Pancreas (tissue), 10 donors: ENCODE results near the gene PHLDB3. TPM values are rescaled to one million over a fixed set of nuclear protein-coding genes. Genes with fewer than 3 reads are reported as not detected.

Experiments
- ATAC-seq, 4 donors: fragments of 200-7000 bp; cut with Tn5 transposase; one replicate each; pipeline versions ENCODE4 v1.8.0 to v1.9.1; 2020; ENCODE audit warnings: mild to moderate bottlenecking in 4 of 4, moderate library complexity in 4 of 4
- DNase-seq, 6 donors: peaks; one replicate each; pipeline ENCODE4 v3.0.0-alpha.2; 2020
- FAIRE-seq: peaks from 2 replicates; lab custom pipeline; 2012; peaks lifted over from hg19 to GRCh38; lab: Jason Lieb, UNC
- H3K27ac ChIP-seq, 4 donors: fragments of 200-600 bp; sonication (generic); 1 replicate in 3 of 4; 2 replicates in 1 of 4; pipeline versions ENCODE4 v1.5.0 to v1.8.0; 2020
- H3K27me3 ChIP-seq, 4 donors: fragments of 200-600 bp; one replicate each; pipeline ENCODE4 v1.8.0; 2021
- H3K36me3 ChIP-seq, 3 donors: fragments of 200-600 bp; sonication (generic) in 1 of 3; one replicate each; pipeline versions ENCODE4 v1.5.0 to v1.8.0; 2020 to 2021
- H3K4me1 ChIP-seq, 3 donors: fragments of 200-600 bp; one replicate each; pipeline ENCODE4 v1.8.0; 2021
- H3K4me3 ChIP-seq, 4 donors: fragments of 200-600 bp; sonication (generic) in 2 of 4; one replicate each; pipeline versions ENCODE4 v1.5.0 to v1.8.0; 2020 to 2021
- H3K9me3 ChIP-seq, 4 donors: fragments of 200-600 bp; one replicate each; pipeline ENCODE4 v1.8.0; 2021
- WGBS, 2 donors: extraction: QIAGEN DNeasy Blood & Tissue Kit; methylation state at CpG; one replicate each; pipeline ENCODE4 v1.1.7; 2013; 5-methylcytosine and 5-hydroxymethylcytosine counted together
- intact Hi-C, 3 donors: fragments of 100-400 bp; cut with DNase I; formaldehyde crosslinking; loops; one replicate each; pipeline versions ENCODE4 v1.11.1 to v1.14.2; 2022
- polyA plus RNA-seq, 2 donors: library from polyadenylated mRNA; stranded (reverse); fragments of 200-250 nt; gene quantifications; one replicate each; pipeline ENCODE4 v1.2.3, GENCODE V29; 2013
- total RNA-seq, 6 donors: library from RNA; stranded (reverse); fragmentation: NEBNext Ultra II Directional in 4 of 6; extraction: Animal tissue kit (Norgen Biotek cat#: 25700) in 4 of 6; gene quantifications; one replicate each; pipeline versions ENCODE4 v1.2.1 to v1.2.4, GENCODE V29; 2021 to 2023
- TF ChIP-seq, protein P1 (sequence below), 4 donors: fragments of 200-600 bp; sonication (generic) in 3 of 4; IDR thresholded peaks; one replicate each; pipeline versions ENCODE4 v1.5.0 to v1.8.0; 2021; ENCODE audit warnings: antibody characterized with exemption in 4 of 4
- donor health status: healthy with polysubstance abuse.
- donor health status: DM: no; HTN: no; CAD: no; lungs with moderate emphysema.
- donor health status: DM: no; HTN: no; CAD: no.
- donor health status: control.
- donor health status: control.
- donor health status: Bipolar disorder and iron deficiency.
- donor health status: DM: yes; HTN: yes; CAD: no.
- donor health status: DM: no; HTN: no; CAD: no.
- donor health status: DM: no; HTN: no; CAD: no.
- donor health status: DM: yes; HTN: yes; CAD: no.

Gene PHLDB3
- total and polyA plus RNA-seq, 8 donors = 7.2 to 33.7 (median 10.7) TPM

DNA sequence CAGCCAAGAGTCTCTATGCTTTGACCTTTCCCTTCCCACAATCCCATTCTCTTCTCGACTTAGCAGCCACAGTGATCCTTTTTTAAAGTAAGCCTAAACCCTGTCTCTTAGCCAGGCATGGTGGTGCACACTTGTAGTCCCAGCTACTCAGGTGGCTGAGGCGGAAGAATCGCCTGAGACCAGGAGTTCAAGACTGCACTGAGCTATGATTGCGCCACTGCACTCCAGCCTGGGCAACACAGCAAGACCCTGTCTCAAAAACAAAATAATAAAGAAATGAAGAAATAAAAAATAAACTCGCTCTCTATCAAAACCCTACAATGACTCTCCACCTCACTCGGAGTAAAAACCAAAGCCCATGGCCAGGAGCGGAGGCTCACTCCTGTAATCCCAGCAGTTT lies 75.2 kb downstream of the PHLDB3 start:
- no peaks in the 10 kb centered on the region for H3K36me3 ChIP-seq
- no peak for ATAC-seq
- TF ChIP-seq, protein P1, sequence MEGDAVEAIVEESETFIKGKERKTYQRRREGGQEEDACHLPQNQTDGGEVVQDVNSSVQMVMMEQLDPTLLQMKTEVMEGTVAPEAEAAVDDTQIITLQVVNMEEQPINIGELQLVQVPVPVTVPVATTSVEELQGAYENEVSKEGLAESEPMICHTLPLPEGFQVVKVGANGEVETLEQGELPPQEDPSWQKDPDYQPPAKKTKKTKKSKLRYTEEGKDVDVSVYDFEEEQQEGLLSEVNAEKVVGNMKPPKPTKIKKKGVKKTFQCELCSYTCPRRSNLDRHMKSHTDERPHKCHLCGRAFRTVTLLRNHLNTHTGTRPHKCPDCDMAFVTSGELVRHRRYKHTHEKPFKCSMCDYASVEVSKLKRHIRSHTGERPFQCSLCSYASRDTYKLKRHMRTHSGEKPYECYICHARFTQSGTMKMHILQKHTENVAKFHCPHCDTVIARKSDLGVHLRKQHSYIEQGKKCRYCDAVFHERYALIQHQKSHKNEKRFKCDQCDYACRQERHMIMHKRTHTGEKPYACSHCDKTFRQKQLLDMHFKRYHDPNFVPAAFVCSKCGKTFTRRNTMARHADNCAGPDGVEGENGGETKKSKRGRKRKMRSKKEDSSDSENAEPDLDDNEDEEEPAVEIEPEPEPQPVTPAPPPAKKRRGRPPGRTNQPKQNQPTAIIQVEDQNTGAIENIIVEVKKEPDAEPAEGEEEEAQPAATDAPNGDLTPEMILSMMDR (IDR thresholded peaks at IDR 0.05) = no peak
- H3K4me3 ChIP-seq = no peak overlapping the region
- H3K27ac ChIP-seq = no peak overlapping the region
- no peaks in the 10 kb centered on the region for H3K27me3 ChIP-seq
- no peak for DNase-seq
- intact Hi-C loops = no loop called here
- no peaks in the 10 kb centered on the region for H3K9me3 ChIP-seq
- peaks cover 16 to 20% (median 16%) of the 10 kb centered on the region in 3 donors for H3K4me1 ChIP-seq
- FAIRE-seq = no peak
- 93 to 94% methylated on average over 7 of the region's 7 CpGs for WGBS, 2 donors

DNA sequence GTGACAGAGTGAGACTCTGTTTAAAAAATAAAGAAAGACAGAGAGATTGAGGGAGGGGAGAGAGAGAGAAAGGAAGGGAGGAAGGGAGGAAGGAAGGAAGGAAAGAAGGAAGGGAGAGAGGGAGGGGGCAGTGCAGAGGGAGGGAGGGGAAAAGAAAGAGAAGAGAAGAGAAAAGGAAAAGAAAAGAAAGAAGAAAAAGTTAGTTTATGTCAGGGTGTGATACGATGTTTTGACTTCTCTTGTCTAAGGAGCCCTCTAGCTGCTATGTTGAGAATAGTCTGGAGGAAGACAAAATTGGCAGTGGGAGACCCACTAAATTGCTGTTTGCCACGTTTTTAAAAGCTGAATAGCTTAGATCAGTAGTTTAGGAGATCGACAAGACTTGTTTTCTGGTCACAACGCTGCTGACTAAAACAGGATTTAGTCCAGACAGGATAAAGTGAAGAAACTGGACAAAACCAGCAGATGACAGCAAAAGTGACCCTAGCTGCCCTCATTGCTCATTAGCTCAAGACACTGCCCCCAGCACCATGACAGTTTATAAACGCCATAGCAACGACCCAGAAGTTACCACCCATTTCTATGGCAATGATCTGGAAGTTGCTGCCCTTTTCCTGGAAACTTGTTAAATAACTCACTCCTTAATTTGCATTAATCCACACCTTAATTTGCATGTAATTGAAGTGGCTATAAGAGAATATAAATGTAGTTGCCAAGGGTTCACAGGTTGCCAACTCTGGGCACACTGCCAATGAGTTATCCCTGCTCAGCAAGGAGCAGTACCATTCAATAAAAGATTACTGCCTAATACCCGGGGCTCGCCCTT lies 78.8 kb downstream of the PHLDB3 start:
- Histone ChIP-seq H3K36me3 (no peaks in the 10 kb centered on the region), H3K4me1 (peaks cover 16 to 20% (median 16%) of the 10 kb centered on the region in 3 donors), H3K27ac (peak overlapping the region in 2 of 4 donors; percentile 6 to 65), H3K27me3 (no peaks in the 10 kb centered on the region), H3K4me3 (no peak overlapping the region), H3K9me3 (no peaks in the 10 kb centered on the region)
- intact Hi-C loops = no loop called here
- 4 to 7% methylated on average over 8 of the region's 8 CpGs for WGBS, 2 donors
- TF ChIP-seq, protein P1 (IDR thresholded peaks at IDR 0.05) = peak in 1 of 4 donors; percentile 20
- no peak for FAIRE-seq
- peak in 5 of 6 donors; percentile 34 to 68 (median 60) for DNase-seq
- peak; percentile 67 to 80 (median 75) for ATAC-seq

Other genes with a start within 250 kb of the PHLDB3 start
- gene PSG9, start 235.2 kb downstream of the PHLDB3 start, total RNA-seq = under 1 TPM in 1 of 6 donors, not detected in 5; 0.31 TPM
- under 1 TPM in 1 of 2 donors, not detected in 1; 0.23 TPM for gene PSG9, start 235.2 kb downstream of the PHLDB3 start, polyA plus RNA-seq
- 1 to 10 TPM in 1 of 6 donors, under 1 TPM in 4, not detected in 1; 0.25 to 2.8 (median 0.28) TPM for gene CD177, start 151.1 kb downstream of the PHLDB3 start, total RNA-seq
- under 1 TPM; 0.14 to 0.42 TPM for gene CD177, start 151.1 kb downstream of the PHLDB3 start, polyA plus RNA-seq
- not detected for gene TEX101, start 89.9 kb downstream of the PHLDB3 start, total RNA-seq
- not detected for gene TEX101, start 89.9 kb downstream of the PHLDB3 start, polyA plus RNA-seq
- under 1 TPM; 0.20 to 0.53 (median 0.31) TPM for gene LYPD3, start 39.1 kb downstream of the PHLDB3 start, total RNA-seq
- 1 to 10 TPM in 1 of 2 donors, under 1 TPM in 1; 0.38 to 1.7 TPM for gene LYPD3, start 39.1 kb downstream of the PHLDB3 start, polyA plus RNA-seq
- gene ETHE1, start 22.5 kb upstream of the PHLDB3 start, total RNA-seq = 10 to 100 TPM in 5 of 6 donors, 1 to 10 TPM in 1; 8.7 to 21.3 (median 15.9) TPM
- 10 to 100 TPM; 13.6 to 17.3 TPM for gene ETHE1, start 22.5 kb upstream of the PHLDB3 start, polyA plus RNA-seq
- 1 to 10 TPM in 5 of 6 donors, under 1 TPM in 1; 0.79 to 1.3 (median 1.2) TPM for gene ZNF575, start 28.4 kb upstream of the PHLDB3 start, total RNA-seq
- 1 to 10 TPM; 1.1 to 1.2 TPM for gene ZNF575, start 28.4 kb upstream of the PHLDB3 start, polyA plus RNA-seq
- gene XRCC1, start 70.8 kb upstream of the PHLDB3 start, total RNA-seq = 10 to 100 TPM in 5 of 6 donors, 1 to 10 TPM in 1; 9.3 to 13.5 (median 12.0) TPM
- gene XRCC1, start 70.8 kb upstream of the PHLDB3 start, polyA plus RNA-seq = 10 to 100 TPM; 15.0 to 19.3 TPM
- gene PINLYP, start 71.1 kb upstream of the PHLDB3 start, total RNA-seq = 1 to 10 TPM in 2 of 6 donors, under 1 TPM in 4; 0.51 to 1.5 (median 0.60) TPM
- 1 to 10 TPM; 5.2 to 7.2 TPM for gene PINLYP, start 71.1 kb upstream of the PHLDB3 start, polyA plus RNA-seq
- gene IRGQ, start 91.4 kb upstream of the PHLDB3 start, total RNA-seq = 10 to 100 TPM in 3 of 6 donors, 1 to 10 TPM in 3; 8.2 to 14.7 (median 11.0) TPM
- 1 to 10 TPM; 4.3 to 6.1 TPM for gene IRGQ, start 91.4 kb upstream of the PHLDB3 start, polyA plus RNA-seq
- 1 to 10 TPM; 5.2 to 8.6 (median 6.2) TPM for gene ZNF576, start 91.8 kb upstream of the PHLDB3 start, total RNA-seq
- 1 to 10 TPM; 7.5 to 8.4 TPM for gene ZNF576, start 91.8 kb upstream of the PHLDB3 start, polyA plus RNA-seq
- under 1 TPM in 4 of 6 donors, not detected in 2; 0.06 to 0.28 (median 0.22) TPM for gene SRRM5, start 107.3 kb upstream of the PHLDB3 start, total RNA-seq
- gene SRRM5, start 107.3 kb upstream of the PHLDB3 start, polyA plus RNA-seq = 1 to 10 TPM in 1 of 2 donors, under 1 TPM in 1; 0.87 to 1.3 TPM
- gene ZNF428, start 114.9 kb upstream of the PHLDB3 start, total RNA-seq = 10 to 100 TPM; 12.0 to 23.7 (median 17.4) TPM
- gene ZNF428, start 114.9 kb upstream of the PHLDB3 start, polyA plus RNA-seq = 10 to 100 TPM; 35.9 to 55.0 TPM
- gene CADM4, start 135.1 kb upstream of the PHLDB3 start, total RNA-seq = 10 to 100 TPM in 2 of 6 donors, 1 to 10 TPM in 4; 5.9 to 11.3 (median 7.5) TPM
- gene CADM4, start 135.1 kb upstream of the PHLDB3 start, polyA plus RNA-seq = 10 to 100 TPM in 1 of 2 donors, 1 to 10 TPM in 1; 9.8 to 10.5 TPM
- 10 to 100 TPM in 2 of 6 donors, 1 to 10 TPM in 4; 1.6 to 24.5 (median 3.1) TPM for gene PLAUR, start 165.4 kb upstream of the PHLDB3 start, total RNA-seq
- 1 to 10 TPM; 4.4 to 5.1 TPM for gene PLAUR, start 165.4 kb upstream of the PHLDB3 start, polyA plus RNA-seq
- not detected for gene IRGC, start 211.3 kb upstream of the PHLDB3 start, total RNA-seq
- gene IRGC, start 211.3 kb upstream of the PHLDB3 start, polyA plus RNA-seq = not detected